HEK293 (cell line): Measurements from ENCODE around the gene UTP25.

Source experiments
- GLI4 ChIP-seq: fragments of 450-650 bp; formaldehyde crosslinking; IDR thresholded peaks from 2 replicates; pipeline ENCODE4 v1.5.1; 2016; ENCODE audit warnings: missing biosample characterization, missing genetic modification characterization
- GLIS1 ChIP-seq: fragments of 450-650 bp; formaldehyde crosslinking; IDR thresholded peaks from 2 replicates; pipeline ENCODE4 v1.5.1; 2016; ENCODE audit warnings: missing biosample characterization, missing genetic modification characterization
- HOXD13 ChIP-seq: sonication (generic); formaldehyde crosslinking; IDR thresholded peaks from 2 replicates; pipeline ENCODE4 v1.8.0; 2022; ENCODE audit warnings: missing genetic modification reagents, borderline replicate concordance
- SETDB1 ChIP-seq: IDR thresholded peaks from one replicate; pipeline ENCODE4 v1.6.1; 2017; ENCODE audit warnings: mild to moderate bottlenecking, low read length, moderate library complexity, mixed read lengths; ENCODE audit not compliant: insufficient read length
- SP2 ChIP-seq: fragments of 450-650 bp; formaldehyde crosslinking; IDR thresholded peaks from 2 replicates; pipeline ENCODE4 v1.5.1; 2016; ENCODE audit warnings: missing biosample characterization, missing genetic modification characterization
- WT1 ChIP-seq: fragments of 450-650 bp; formaldehyde crosslinking; IDR thresholded peaks from 2 replicates; pipeline ENCODE4 v1.5.1; 2016; ENCODE audit warnings: missing biosample characterization, missing genetic modification characterization
- ZFP37 ChIP-seq: fragments of 450-650 bp; formaldehyde crosslinking; IDR thresholded peaks from 2 replicates; pipeline ENCODE4 v1.5.1; 2016; ENCODE audit warnings: missing biosample characterization, missing genetic modification characterization
- ZNF132 ChIP-seq: fragments of 450-650 bp; formaldehyde crosslinking; IDR thresholded peaks from 2 replicates; pipeline ENCODE4 v1.5.1; 2017; ENCODE audit warnings: missing biosample characterization, missing genetic modification characterization, borderline replicate concordance
- ZNF157 ChIP-seq: fragments of 450-650 bp; formaldehyde crosslinking; IDR thresholded peaks from 2 replicates; pipeline ENCODE4 v1.5.1; 2016; ENCODE audit warnings: missing biosample characterization, missing genetic modification characterization
- ZNF19 ChIP-seq: fragments of 450-650 bp; formaldehyde crosslinking; IDR thresholded peaks from 2 replicates; pipeline ENCODE4; 2016; ENCODE audit warnings: missing biosample characterization, missing genetic modification characterization, low read depth
- ZNF274 ChIP-seq, 2 experiments: fragments of 200-500 bp in 1 of 2; fragments of 450-650 bp in 1 of 2; sonication (Bioruptor generic) in 1 of 2; formaldehyde crosslinking in 1 of 2; IDR thresholded peaks; 2 replicates each; pipeline versions ENCODE4 v1.5.1 to v1.6.1; 2014 to 2016; ENCODE audit warnings: borderline replicate concordance in 1 of 2, inconsistent platforms in 1 of 2, low read length in 1 of 2, missing biosample characterization in 1 of 2, missing genetic modification characterization in 1 of 2
- ZNF302 ChIP-seq: fragments of 450-650 bp; formaldehyde crosslinking; IDR thresholded peaks from 2 replicates; pipeline ENCODE4 v1.5.1; 2016; ENCODE audit warnings: missing biosample characterization, missing genetic modification characterization, low read depth
- ZNF324 ChIP-seq: fragments of 450-650 bp; formaldehyde crosslinking; IDR thresholded peaks from 2 replicates; pipeline ENCODE4 v1.5.1; 2016; ENCODE audit warnings: missing biosample characterization, missing genetic modification characterization
- ZNF335 ChIP-seq: fragments of 450-650 bp; formaldehyde crosslinking; conservative IDR thresholded peaks from 2 replicates; pipeline ENCODE4 v1.5.1; 2016; ENCODE audit warnings: missing biosample characterization, missing genetic modification characterization
- ZNF341 ChIP-seq: fragments of 450-650 bp; formaldehyde crosslinking; IDR thresholded peaks from 2 replicates; pipeline ENCODE4; 2016; ENCODE audit warnings: low read depth, missing biosample characterization, missing genetic modification characterization
- ZNF366 ChIP-seq: fragments of 450-650 bp; formaldehyde crosslinking; conservative IDR thresholded peaks from 2 replicates; pipeline ENCODE4 v1.5.1; 2016; ENCODE audit warnings: missing biosample characterization, missing genetic modification characterization
- ZNF473 ChIP-seq: fragments of 450-650 bp; formaldehyde crosslinking; IDR thresholded peaks from 2 replicates; pipeline ENCODE4 v1.5.1; 2017; ENCODE audit warnings: missing biosample characterization, missing genetic modification characterization
- ZNF549 ChIP-seq: fragments of 450-650 bp; IDR thresholded peaks from 2 replicates; pipeline ENCODE4 v1.5.1; 2018; ENCODE audit warnings: missing biosample characterization, missing genetic modification characterization, mild to moderate bottlenecking, inconsistent platforms, moderate library complexity
- ZNF561 ChIP-seq: fragments of 450-650 bp; IDR thresholded peaks from 2 replicates; pipeline ENCODE4 v1.5.1; 2018; ENCODE audit warnings: missing biosample characterization, missing genetic modification characterization, borderline replicate concordance
- ZNF585B ChIP-seq: fragments of 450-650 bp; formaldehyde crosslinking; IDR thresholded peaks from 2 replicates; pipeline ENCODE4 v1.5.1; 2016; ENCODE audit warnings: missing biosample characterization, missing genetic modification characterization
- ZNF600 ChIP-seq: fragments of 450-650 bp; formaldehyde crosslinking; IDR thresholded peaks from 2 replicates; pipeline ENCODE4 v1.5.1; 2016; ENCODE audit warnings: missing biosample characterization, missing genetic modification characterization
- ZNF610 ChIP-seq: fragments of 450-650 bp; formaldehyde crosslinking; IDR thresholded peaks from 2 replicates; pipeline ENCODE4 v1.5.1; 2016; ENCODE audit warnings: missing biosample characterization, missing genetic modification characterization, borderline replicate concordance
- ZNF76 ChIP-seq: fragments of 450-650 bp; formaldehyde crosslinking; IDR thresholded peaks from 2 replicates; pipeline ENCODE4; 2016; ENCODE audit warnings: low read depth, missing biosample characterization, missing genetic modification characterization, borderline replicate concordance
- TF ChIP-seq, protein P1 (sequence below): fragments of 450-650 bp; IDR thresholded peaks from 2 replicates; pipeline ENCODE4 v1.5.1; 2018; ENCODE audit warnings: missing biosample characterization, missing genetic modification characterization
- TF ChIP-seq, protein P2 (sequence below): fragments of 450-650 bp; formaldehyde crosslinking; optimal IDR thresholded peaks from 2 replicates; pipeline ENCODE3; 2016; ENCODE audit warnings: missing biosample characterization, mild to moderate bottlenecking, missing genetic modification characterization
- TF ChIP-seq, protein P3 (sequence below): fragments of 450-650 bp; formaldehyde crosslinking; IDR thresholded peaks from 2 replicates; pipeline ENCODE4 v1.5.1; 2016; ENCODE audit warnings: missing biosample characterization, missing genetic modification characterization
- TF ChIP-seq, protein P4 (sequence below): fragments of 450-650 bp; formaldehyde crosslinking; IDR thresholded peaks from 2 replicates; pipeline ENCODE4 v1.5.1; 2016; ENCODE audit warnings: missing biosample characterization, missing genetic modification characterization, borderline replicate concordance
- TF ChIP-seq, protein P5 (sequence below): fragments of 450-650 bp; formaldehyde crosslinking; conservative IDR thresholded peaks from 2 replicates; pipeline ENCODE4 v1.5.1; 2016; ENCODE audit warnings: low read depth, missing biosample characterization, missing genetic modification characterization

The UTP25 gene

DNA sequence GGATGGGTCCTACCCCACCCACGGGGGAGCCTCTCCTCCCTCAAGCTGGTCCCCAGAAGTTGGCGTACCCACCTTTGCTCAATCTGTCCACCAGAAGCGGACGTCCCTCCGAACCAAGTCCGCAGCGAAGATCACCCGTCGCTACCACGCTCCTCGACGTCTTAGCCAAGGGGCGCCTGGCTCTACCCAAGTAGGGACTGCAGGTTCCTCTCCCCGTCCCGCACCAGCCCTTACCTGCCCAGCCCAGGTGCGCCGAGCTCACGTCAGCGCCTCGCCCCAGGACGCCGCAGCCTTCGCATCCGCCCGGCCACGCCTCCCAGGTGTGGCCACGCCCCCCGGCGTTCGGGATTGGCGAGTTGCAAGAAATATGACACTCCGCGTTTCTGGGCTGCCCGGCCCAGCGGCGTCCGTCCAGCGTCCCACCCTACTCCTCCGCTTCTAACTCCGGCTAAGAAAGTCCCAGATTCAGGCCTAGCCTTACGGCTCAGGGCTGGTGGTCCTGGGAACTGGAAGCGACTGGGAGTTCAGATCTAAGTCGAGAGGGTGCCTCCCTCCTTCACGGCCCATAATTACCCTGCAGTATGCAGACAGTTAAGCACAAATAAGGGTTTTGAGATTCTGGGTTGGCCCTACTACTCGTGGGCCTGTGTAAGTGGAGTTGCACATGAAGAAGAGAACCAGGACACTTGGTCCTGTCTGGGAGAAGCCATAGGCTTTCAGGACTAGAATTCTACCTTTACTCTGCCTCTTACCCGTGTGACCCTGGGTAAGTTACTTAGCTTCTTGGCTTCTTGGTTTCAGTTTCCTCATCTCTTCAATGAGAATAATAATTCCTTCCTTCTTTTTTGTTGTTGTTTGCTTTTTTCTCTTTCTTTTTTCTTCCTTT, 21.7 kb upstream of the UTP25 start, which contains the start of gene IRF6 (continued):
- TF ChIP-seq GLIS1 (tag by site-specific recombination) (no peak), ZNF132 (no peak), ZNF274 (IDR thresholded peaks at IDR 0.05; ENCODE audit: low read length) (no peak), ZNF274 (tag by site-specific recombination; IDR thresholded peaks at IDR 0.05; ENCODE audit: borderline replicate concordance) (no peak), SP2 (tag by site-specific recombination) (peak; percentile 64), ZNF157 (tag by site-specific recombination) (no peak), SETDB1 (no peak), ZNF473 (tag by site-specific recombination) (no peak), ZNF19 (no peak), ZNF324 (tag by site-specific recombination) (no peak), ZFP37 (peak; percentile 77; the same call in 1 of the 2 replicates), ZNF335 (tag by site-specific recombination) (0 out of 2 replicates have a peak, but pooled peaks have one; percentile 15), ZNF610 (no peak), ZNF341 (no peak), GLI4 (tag by site-specific recombination) (no peak), ZNF549 (no peak), ZNF76 (tag by site-specific recombination) (peak; percentile 32; the same call in 1 of the 2 replicates), ZNF561 (tag by site-specific recombination) (0 out of 2 replicates have a peak, but pooled peaks have one; percentile 33), ZNF366 (tag by site-specific recombination) (peak; percentile 41; the same call in 1 of the 2 replicates), ZNF585B (tag by site-specific recombination) (no peak), HOXD13 (CRISPR knock-in tag) (no peak), WT1 (no peak), ZNF600 (tag by site-specific recombination) (0 out of 2 replicates have a peak, but pooled peaks have one; percentile 22), ZNF302 (tag by site-specific recombination) (no peak)
- TF ChIP-seq, protein P1, sequence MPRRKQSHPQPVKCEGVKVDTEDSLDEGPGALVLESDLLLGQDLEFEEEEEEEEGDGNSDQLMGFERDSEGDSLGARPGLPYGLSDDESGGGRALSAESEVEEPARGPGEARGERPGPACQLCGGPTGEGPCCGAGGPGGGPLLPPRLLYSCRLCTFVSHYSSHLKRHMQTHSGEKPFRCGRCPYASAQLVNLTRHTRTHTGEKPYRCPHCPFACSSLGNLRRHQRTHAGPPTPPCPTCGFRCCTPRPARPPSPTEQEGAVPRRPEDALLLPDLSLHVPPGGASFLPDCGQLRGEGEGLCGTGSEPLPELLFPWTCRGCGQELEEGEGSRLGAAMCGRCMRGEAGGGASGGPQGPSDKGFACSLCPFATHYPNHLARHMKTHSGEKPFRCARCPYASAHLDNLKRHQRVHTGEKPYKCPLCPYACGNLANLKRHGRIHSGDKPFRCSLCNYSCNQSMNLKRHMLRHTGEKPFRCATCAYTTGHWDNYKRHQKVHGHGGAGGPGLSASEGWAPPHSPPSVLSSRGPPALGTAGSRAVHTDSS, result no peak
- TF ChIP-seq, protein P2, sequence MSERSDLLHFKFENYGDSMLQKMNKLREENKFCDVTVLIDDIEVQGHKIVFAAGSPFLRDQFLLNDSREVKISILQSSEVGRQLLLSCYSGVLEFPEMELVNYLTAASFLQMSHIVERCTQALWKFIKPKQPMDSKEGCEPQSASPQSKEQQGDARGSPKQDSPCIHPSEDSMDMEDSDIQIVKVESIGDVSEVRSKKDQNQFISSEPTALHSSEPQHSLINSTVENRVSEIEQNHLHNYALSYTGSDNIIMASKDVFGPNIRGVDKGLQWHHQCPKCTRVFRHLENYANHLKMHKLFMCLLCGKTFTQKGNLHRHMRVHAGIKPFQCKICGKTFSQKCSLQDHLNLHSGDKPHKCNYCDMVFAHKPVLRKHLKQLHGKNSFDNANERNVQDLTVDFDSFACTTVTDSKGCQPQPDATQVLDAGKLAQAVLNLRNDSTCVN, result no peak
- TF ChIP-seq, protein P3, sequence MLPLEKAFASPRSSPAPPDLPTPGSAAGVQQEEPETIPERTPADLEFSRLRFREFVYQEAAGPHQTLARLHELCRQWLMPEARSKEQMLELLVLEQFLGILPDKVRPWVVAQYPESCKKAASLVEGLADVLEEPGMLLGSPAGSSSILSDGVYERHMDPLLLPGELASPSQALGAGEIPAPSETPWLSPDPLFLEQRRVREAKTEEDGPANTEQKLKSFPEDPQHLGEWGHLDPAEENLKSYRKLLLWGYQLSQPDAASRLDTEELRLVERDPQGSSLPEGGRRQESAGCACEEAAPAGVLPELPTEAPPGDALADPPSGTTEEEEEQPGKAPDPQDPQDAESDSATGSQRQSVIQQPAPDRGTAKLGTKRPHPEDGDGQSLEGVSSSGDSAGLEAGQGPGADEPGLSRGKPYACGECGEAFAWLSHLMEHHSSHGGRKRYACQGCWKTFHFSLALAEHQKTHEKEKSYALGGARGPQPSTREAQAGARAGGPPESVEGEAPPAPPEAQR, result no peak
- TF ChIP-seq, protein P4, sequence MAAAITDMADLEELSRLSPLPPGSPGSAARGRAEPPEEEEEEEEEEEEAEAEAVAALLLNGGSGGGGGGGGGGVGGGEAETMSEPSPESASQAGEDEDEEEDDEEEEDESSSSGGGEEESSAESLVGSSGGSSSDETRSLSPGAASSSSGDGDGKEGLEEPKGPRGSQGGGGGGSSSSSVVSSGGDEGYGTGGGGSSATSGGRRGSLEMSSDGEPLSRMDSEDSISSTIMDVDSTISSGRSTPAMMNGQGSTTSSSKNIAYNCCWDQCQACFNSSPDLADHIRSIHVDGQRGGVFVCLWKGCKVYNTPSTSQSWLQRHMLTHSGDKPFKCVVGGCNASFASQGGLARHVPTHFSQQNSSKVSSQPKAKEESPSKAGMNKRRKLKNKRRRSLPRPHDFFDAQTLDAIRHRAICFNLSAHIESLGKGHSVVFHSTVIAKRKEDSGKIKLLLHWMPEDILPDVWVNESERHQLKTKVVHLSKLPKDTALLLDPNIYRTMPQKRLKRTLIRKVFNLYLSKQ, result no peak
- TF ChIP-seq, protein P5, sequence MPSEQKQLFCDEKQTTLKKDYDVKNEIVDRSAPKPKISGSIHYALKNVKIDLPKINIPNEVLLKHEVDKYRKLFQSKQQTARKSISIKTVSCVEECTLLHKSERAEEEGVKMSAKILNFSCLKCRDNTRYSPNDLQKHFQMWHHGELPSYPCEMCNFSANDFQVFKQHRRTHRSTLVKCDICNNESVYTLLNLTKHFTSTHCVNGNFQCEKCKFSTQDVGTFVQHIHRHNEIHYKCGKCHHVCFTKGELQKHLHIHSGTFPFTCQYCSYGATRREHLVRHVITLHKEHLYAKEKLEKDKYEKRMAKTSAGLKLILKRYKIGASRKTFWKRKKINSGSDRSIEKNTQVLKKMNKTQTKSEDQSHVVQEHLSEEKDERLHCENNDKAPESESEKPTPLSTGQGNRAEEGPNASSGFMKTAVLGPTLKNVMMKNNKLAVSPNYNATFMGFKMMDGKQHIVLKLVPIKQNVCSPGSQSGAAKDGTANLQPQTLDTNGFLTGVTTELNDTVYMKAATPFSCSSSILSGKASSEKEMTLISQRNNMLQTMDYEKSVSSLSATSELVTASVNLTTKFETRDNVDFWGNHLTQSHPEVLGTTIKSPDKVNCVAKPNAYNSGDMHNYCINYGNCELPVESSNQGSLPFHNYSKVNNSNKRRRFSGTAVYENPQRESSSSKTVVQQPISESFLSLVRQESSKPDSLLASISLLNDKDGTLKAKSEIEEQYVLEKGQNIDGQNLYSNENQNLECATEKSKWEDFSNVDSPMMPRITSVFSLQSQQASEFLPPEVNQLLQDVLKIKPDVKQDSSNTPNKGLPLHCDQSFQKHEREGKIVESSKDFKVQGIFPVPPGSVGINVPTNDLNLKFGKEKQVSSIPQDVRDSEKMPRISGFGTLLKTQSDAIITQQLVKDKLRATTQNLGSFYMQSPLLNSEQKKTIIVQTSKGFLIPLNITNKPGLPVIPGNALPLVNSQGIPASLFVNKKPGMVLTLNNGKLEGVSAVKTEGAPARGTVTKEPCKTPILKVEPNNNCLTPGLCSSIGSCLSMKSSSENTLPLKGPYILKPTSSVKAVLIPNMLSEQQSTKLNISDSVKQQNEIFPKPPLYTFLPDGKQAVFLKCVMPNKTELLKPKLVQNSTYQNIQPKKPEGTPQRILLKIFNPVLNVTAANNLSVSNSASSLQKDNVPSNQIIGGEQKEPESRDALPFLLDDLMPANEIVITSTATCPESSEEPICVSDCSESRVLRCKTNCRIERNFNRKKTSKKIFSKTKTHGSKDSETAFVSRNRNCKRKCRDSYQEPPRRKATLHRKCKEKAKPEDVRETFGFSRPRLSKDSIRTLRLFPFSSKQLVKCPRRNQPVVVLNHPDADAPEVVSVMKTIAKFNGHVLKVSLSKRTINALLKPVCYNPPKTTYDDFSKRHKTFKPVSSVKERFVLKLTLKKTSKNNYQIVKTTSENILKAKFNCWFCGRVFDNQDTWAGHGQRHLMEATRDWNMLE (tag by site-specific recombination), result no peak
